GM12878 (cell line): ENCODE results near the gene DYNLT2B. TPM values are rescaled to one million over a fixed set of nuclear protein-coding genes. Genes with fewer than 3 reads are reported as not detected.

Source experiments
- ATAC-seq: fragments of 200-7000 bp; cut with Tn5 transposase; 3 replicates; pipeline ENCODE4 v1.9.1; 2020; ENCODE audit warnings: mild to moderate bottlenecking, moderate library complexity
- BruUV-seq: library from RNA; stranded (reverse); fragments of 400-500 nt; replicated peaks from 2 replicates; lab custom pipeline; 2021; lab: Mats Ljungman, UMichigan
- CTCF ChIA-PET: fragments of 300-600 bp; sonication (Branson Sonifier 250); formaldehyde crosslinking; extraction: SDS; loops from one replicate; lab custom pipeline; 2021; ENCODE audit warnings: inconsistent platforms; lab: Yijun Ruan, JAX
- POLR2A ChIA-PET: fragments of 350-600 bp; formaldehyde crosslinking; extraction: SDS; loops from one replicate; lab custom pipeline; 2021; ENCODE audit warnings: inconsistent platforms; lab: Charles Lee
- RAD21 ChIA-PET: fragments of 300-600 bp; sonication (Branson Sonifier 250); formaldehyde crosslinking; loops from one replicate; lab custom pipeline; 2023; ENCODE audit warnings: antibody characterized with exemption; ENCODE audit not compliant: unreplicated experiment; lab: Charles Lee
- SMC1A ChIA-PET: fragments of 300-600 bp; sonication (Branson Sonifier 250); formaldehyde crosslinking; loops from one replicate; lab custom pipeline; 2023; ENCODE audit not compliant: unreplicated experiment, uncharacterized antibody; lab: Charles Lee
- DNase-seq: peaks from one replicate; pipeline ENCODE4 v3.0.0-alpha.2; 2011; ENCODE audit warnings: low read depth, low spot score
- FAIRE-seq: peaks from 3 replicates; lab custom pipeline; 2011; peaks lifted over from hg19 to GRCh38; lab: Jason Lieb, UNC
- H2AFZ ChIP-seq: 2 replicates; pipeline ENCODE4 v1.6.0; 2011; ENCODE audit warnings: low read depth, low read length, control low read depth; ENCODE audit not compliant: control insufficient read depth
- H3K27ac ChIP-seq: 2 replicates; pipeline ENCODE4 v1.5.1; 2011; ENCODE audit warnings: control low read depth; ENCODE audit not compliant: control insufficient read depth, insufficient read depth
- H3K27me3 ChIP-seq, 2 experiments: replicated peaks in 1 of 2; 2 replicates each; pipeline versions ENCODE4 v1.6.0 to v1.6.1; 2011; ENCODE audit warnings: low read length in 1 of 2; ENCODE audit not compliant: control insufficient read depth in 2 of 2, insufficient read depth in 2 of 2
- H3K36me3 ChIP-seq, 2 experiments: 2 replicates each; pipeline ENCODE4 v1.5.1; 2011; ENCODE audit warnings: low read length in 1 of 2; ENCODE audit not compliant: control insufficient read depth in 2 of 2, insufficient read depth in 2 of 2
- H3K4me1 ChIP-seq: 2 replicates; pipeline ENCODE4 v1.6.1; 2011; ENCODE audit warnings: mild to moderate bottlenecking, low read length, moderate library complexity, mixed read lengths; ENCODE audit not compliant: control insufficient read depth, insufficient read depth
- H3K4me2 ChIP-seq: 2 replicates; pipeline ENCODE4 v1.6.0; 2011; ENCODE audit warnings: control low read depth; ENCODE audit not compliant: control insufficient read depth, insufficient read depth
- H3K4me3 ChIP-seq: fragments of 200-600 bp; sonication (generic); 2 replicates; pipeline ENCODE4 v1.5.1; 2016
- H3K79me2 ChIP-seq: 2 replicates; pipeline ENCODE4 v1.6.0; 2011; ENCODE audit warnings: low read length; ENCODE audit not compliant: control insufficient read depth, insufficient read depth
- H3K9ac ChIP-seq: 2 replicates; pipeline ENCODE4 v1.8.0; 2011; ENCODE audit warnings: low read length, control low read depth, mixed read lengths; ENCODE audit not compliant: control insufficient read depth, insufficient read depth
- H3K9me3 ChIP-seq: replicated peaks from 3 replicates; pipeline ENCODE4 v1.5.1; 2011; ENCODE audit warnings: mild to moderate bottlenecking, low read length; ENCODE audit not compliant: control insufficient read depth, insufficient read depth
- H4K20me1 ChIP-seq: 2 replicates; pipeline ENCODE4 v1.6.0; 2011; ENCODE audit not compliant: control insufficient read depth, insufficient read depth
- CBFB ChIP-seq: IDR thresholded peaks from 2 replicates; pipeline ENCODE4 v1.6.1; 2016; ENCODE audit warnings: antibody characterized with exemption, low read depth
- FOXM1 ChIP-seq: IDR thresholded peaks from 2 replicates; pipeline ENCODE4 v1.6.1; 2012; ENCODE audit warnings: low read depth, mild to moderate bottlenecking, inconsistent platforms, low read length, moderate library complexity
- GABPA ChIP-seq: IDR thresholded peaks from 2 replicates; pipeline ENCODE4 v1.6.1; 2014; ENCODE audit warnings: antibody characterized with exemption, low read depth, mild to moderate bottlenecking, inconsistent platforms
- IRF5 ChIP-seq: fragments of 450-650 bp; IDR thresholded peaks from 2 replicates; pipeline ENCODE4 v1.6.1; 2017; ENCODE audit warnings: borderline replicate concordance
- JUND ChIP-seq: IDR thresholded peaks from 2 replicates; pipeline ENCODE4 v1.6.1; 2012; ENCODE audit warnings: low read depth, mild to moderate bottlenecking, low read length, improper control_type of control experiment, moderate library complexity
- NR2C1 ChIP-seq: fragments of 450-650 bp; IDR thresholded peaks from 2 replicates; pipeline ENCODE4 v1.6.1; 2017; ENCODE audit warnings: antibody characterized with exemption, mild to moderate bottlenecking, moderate library complexity
- TCF7 ChIP-seq: IDR thresholded peaks from 2 replicates; pipeline ENCODE4 v1.6.1; 2014; ENCODE audit warnings: antibody characterized with exemption, borderline replicate concordance
- ZNF24 ChIP-seq: fragments of 450-650 bp; IDR thresholded peaks from 2 replicates; pipeline ENCODE4 v1.6.1; 2017; ENCODE audit warnings: antibody characterized with exemption, mild to moderate bottlenecking
- ZNF274 ChIP-seq: IDR thresholded peaks from one replicate; pipeline ENCODE4 v1.8.0; 2011; ENCODE audit not compliant: insufficient read length, insufficient read depth
- ZNF384 ChIP-seq: IDR thresholded peaks from 2 replicates; pipeline ENCODE4 v1.6.1; 2012; ENCODE audit warnings: low read depth, mild to moderate bottlenecking, low read length, improper control_type of control experiment, borderline replicate concordance
- WGBS: methylation state at CpG from one replicate; pipeline ENCODE4 v1.1.6; 2016; ENCODE audit warnings: low lambda C conversion rate; ENCODE audit not compliant: insufficient replicate concordance, insufficient coverage; ENCODE audit errors: missing lambda C conversion rate; 5-methylcytosine and 5-hydroxymethylcytosine counted together
- in situ Hi-C: fragments of 300-500 bp; cut with MboI; formaldehyde crosslinking; loops from 9 replicates; pipeline ENCODE4 v1.14.3; 2018; ENCODE audit warnings: mixed read lengths
- intact Hi-C: fragments of 100-400 bp; cut with micrococcal nuclease; formaldehyde crosslinking; loops from one replicate; pipeline ENCODE4 v1.14.2; 2022; ENCODE audit not compliant: unreplicated experiment
- polyA plus RNA-seq, 11 experiments: library from polyadenylated mRNA; depleted of rRNA in 4 of 11; unstranded in 6 of 11; stranded (reverse) in 5 of 11; fragments of >200 nt; fragmentation: Nextera tagmentation in 4 of 11; fragmentation: Illumina TruSeq in 1 of 11; extraction: Ambion mirVana in 4 of 11; extraction: Trizol in 1 of 11; gene quantifications; 1 replicate in 1 of 11; 2 replicates in 10 of 11; pipeline versions ENCODE4 v1.2.1 to v1.2.3, GENCODE V29; 2011 to 2016; ENCODE audit warnings: inconsistent platforms in 2 of 11, missing spikeins in 2 of 11, low read depth in 1 of 11
- total RNA-seq, 4 experiments: library from RNA; depleted of rRNA in 3 of 4; stranded (reverse); fragments of >200 nt in 3 of 4; fragmentation: Illumina TruSeq in 1 of 4; extraction: Trizol in 1 of 4; gene quantifications; 2 replicates each; pipeline versions ENCODE4 v1.2.1 to v1.2.3, GENCODE V29; 2013 to 2021

DYNLT2B gene
- total and polyA plus RNA-seq, 10 of the 15 experiments (the other 5 are each of a cell fraction or from before 2014, with no cell fraction given), result 8.6 to 89.7 (median 21.9) TPM

- TF ChIP-seq GABPA (no peak), ZNF274 (no peak)
These were observed 8.9 kb upstream of the DYNLT2B start (continued) for GRCh38 chr3:196326936-196327335.

GRCh38 chr3:196323691-196324090, 5.7 kb upstream of the DYNLT2B start:
- BruUV-seq, result no TSS peak
- CTCF ChIA-PET, result no interaction called here
- Histone ChIP-seq H4K20me1 (no peaks in the 10 kb centered on the region), H3K27ac (no peak overlapping the region), H3K9ac (no peak overlapping the region), H3K4me2 (no peak overlapping the region), H3K4me3 (no peak overlapping the region), H3K27me3 (no peaks in the 10 kb centered on the region), H3K4me1 (no peaks in the 10 kb centered on the region), H2AFZ (no peak overlapping the region), H3K36me3 (no peaks in the 10 kb centered on the region), H3K9me3 (no peaks in the 10 kb centered on the region), H3K79me2 (peaks cover 2% of the 10 kb centered on the region; the same call in 1 of the 2 replicates)
- DNase-seq, result no peak
- TF ChIP-seq CBFB (no peak), NR2C1 (no peak), JUND (no peak), ZNF384 (no peak), IRF5 (no peak), FOXM1 (no peak), ZNF24 (no peak), TCF7 (no peak)
- 73% methylated on average over 11 of the region's 11 CpGs for WGBS
- in situ Hi-C loops (no loop called here), intact Hi-C loops (no loop called here)
- POLR2A ChIA-PET, result interaction anchor here (0.6 to 1.2 kb wide), 2 partner anchors 42 to 1639 kb away, joined by 3 read pairs; no protein-coding TSS in a partner anchor
- no peak for FAIRE-seq
- RAD21 ChIA-PET, result no interaction called here
- peak; percentile 34; the same call in 1 of the 3 replicates for ATAC-seq
- SMC1A ChIA-PET, result interaction anchor here (1.3 kb wide), 1 partner anchor 29 kb away, joined by 3 read pairs; no protein-coding TSS in a partner anchor
